Neural cell (in vitro differentiated cells): ENCODE measurements around the gene JAZF1. TPM values are rescaled to one million over a fixed set of nuclear protein-coding genes. Genes with fewer than 3 reads are reported as not detected.

Source experiments
- H2AFZ ChIP-seq: fragments of 200-600, 300-800 bp; sonication (generic), shearing (Covaris generic); 2 replicates; pipeline ENCODE4 v1.6.0; 2014; ENCODE audit warnings: low read depth, mild to moderate bottlenecking, antibody characterized with exemption, low read length, moderate library complexity
- H3F3A ChIP-seq: fragments of 200-600 bp; shearing (Covaris generic); 2 replicates; pipeline ENCODE4 v1.6.1; 2016; ENCODE audit warnings: mild to moderate bottlenecking, moderate library complexity, mixed read lengths, antibody characterized with exemption, low read length; ENCODE audit not compliant: insufficient read depth, poor library complexity, severe bottlenecking
- H3K27ac ChIP-seq: fragments of 200-600, 300-800 bp; sonication (generic), shearing (Covaris generic); 2 replicates; pipeline ENCODE4 v1.5.1; 2014; ENCODE audit warnings: mild to moderate bottlenecking, low read length, moderate library complexity
- H3K27me3 ChIP-seq: fragments of 300-800, 200-600 bp; sonication (generic), shearing (Covaris generic); 2 replicates; pipeline ENCODE4 v1.6.0; 2014; ENCODE audit warnings: mild to moderate bottlenecking, low read depth, low read length, moderate library complexity; ENCODE audit not compliant: insufficient read depth
- H3K36me3 ChIP-seq: fragments of 300-800, 200-600 bp; sonication (generic), shearing (Covaris generic); 2 replicates; pipeline ENCODE4 v1.5.1; 2014; ENCODE audit warnings: mild to moderate bottlenecking, antibody characterized with exemption, low read length, moderate library complexity; ENCODE audit not compliant: insufficient read depth
- H3K4me2 ChIP-seq: fragments of 300-800, 200-600 bp; sonication (generic), shearing (Covaris generic); 2 replicates; pipeline ENCODE4 v1.6.0; 2014; ENCODE audit warnings: mild to moderate bottlenecking, low read length
- H3K4me3 ChIP-seq: fragments of 300-800, 200-600 bp; sonication (generic), shearing (Covaris generic); 2 replicates; pipeline ENCODE4 v1.5.1; 2014; ENCODE audit warnings: mild to moderate bottlenecking, low read length, moderate library complexity
- H3K79me2 ChIP-seq: fragments of 200-600 bp; shearing (Covaris generic); replicated peaks from 2 replicates; pipeline ENCODE4 v1.6.0; 2014; ENCODE audit warnings: mild to moderate bottlenecking, low read length, moderate library complexity; ENCODE audit not compliant: insufficient read depth
- H3K9ac ChIP-seq: fragments of 300-800, 200-600 bp; sonication (generic), shearing (Covaris generic); 2 replicates; pipeline ENCODE4 v1.6.1; 2016; ENCODE audit warnings: mild to moderate bottlenecking, low read length, mixed read lengths
- H3K9me2 ChIP-seq: fragments of 200-600 bp; shearing (Covaris generic); 2 replicates; pipeline ENCODE4 v1.6.1; 2016; ENCODE audit warnings: mild to moderate bottlenecking, low read length, mixed read lengths; ENCODE audit not compliant: insufficient read depth
- H3K9me3 ChIP-seq: fragments of 200-600, 300-800 bp; sonication (generic), shearing (Covaris generic); 2 replicates; pipeline ENCODE4 v1.6.1; 2016; ENCODE audit warnings: mild to moderate bottlenecking, mixed run types, low read length, moderate library complexity, mixed read lengths
- H4K20me1 ChIP-seq: fragments of 200-600 bp; shearing (Covaris generic); 2 replicates; pipeline ENCODE4 v1.6.1; 2016; ENCODE audit warnings: mild to moderate bottlenecking, mixed run types; ENCODE audit not compliant: insufficient read depth
- EP300 ChIP-seq: fragments of 450-650 bp; conservative IDR thresholded peaks from 2 replicates; pipeline ENCODE4 v1.6.1; 2014; ENCODE audit warnings: antibody characterized with exemption, mild to moderate bottlenecking, moderate library complexity; ENCODE audit not compliant: poor library complexity, severe bottlenecking
- EZH2 ChIP-seq: fragments of 200-600, 300-800 bp; shearing (Covaris generic), sonication (generic); IDR thresholded peaks from 2 replicates; pipeline ENCODE4 v1.6.1; 2014; ENCODE audit warnings: antibody characterized with exemption, low read length, borderline replicate concordance, mild to moderate bottlenecking; ENCODE audit not compliant: insufficient read depth, poor library complexity, severe bottlenecking
- MXI1 ChIP-seq: fragments of 450-650 bp; conservative IDR thresholded peaks from 2 replicates; pipeline ENCODE4 v1.6.1; 2014; ENCODE audit warnings: antibody characterized with exemption, mild to moderate bottlenecking; ENCODE audit not compliant: poor library complexity, severe bottlenecking
- POLR2AphosphoS5 ChIP-seq: IDR thresholded peaks from 2 replicates; pipeline ENCODE4 v1.6.1; 2012
- RAD21 ChIP-seq: fragments of 450-650 bp; conservative IDR thresholded peaks from 2 replicates; pipeline ENCODE4 v1.6.1; 2014; ENCODE audit warnings: antibody characterized with exemption, mild to moderate bottlenecking, moderate library complexity
- REST ChIP-seq: IDR thresholded peaks from 2 replicates; pipeline ENCODE4 v1.6.1; 2012; ENCODE audit warnings: borderline replicate concordance
- SMC3 ChIP-seq: fragments of 450-650 bp; conservative IDR thresholded peaks from 2 replicates; pipeline ENCODE4 v1.6.1; 2014; ENCODE audit warnings: antibody characterized with exemption, mild to moderate bottlenecking, moderate library complexity; ENCODE audit not compliant: poor library complexity
- TAF1 ChIP-seq: IDR thresholded peaks from 2 replicates; pipeline ENCODE4 v1.6.1; 2012; ENCODE audit warnings: low read depth
- polyA plus RNA-seq: library from polyadenylated mRNA; depleted of rRNA; stranded (reverse); fragments of >200 nt; gene quantifications from 2 replicates; pipeline ENCODE4 v1.2.3, GENCODE V29; 2014
- TF ChIP-seq, protein P1 (sequence below): fragments of 450-650 bp; IDR thresholded peaks from 2 replicates; pipeline ENCODE4 v1.5.1; 2014; ENCODE audit warnings: antibody characterized with exemption, mild to moderate bottlenecking, moderate library complexity; ENCODE audit not compliant: poor library complexity, severe bottlenecking

The JAZF1 gene
- polyA plus RNA-seq, 1 donor from 2014 or later = 29.5 TPM

- Histone ChIP-seq H3K9ac (peak overlapping the region; percentile 62), H3K79me2 (peaks cover 12% of the 10 kb centered on the region)
Observed at GRCh38 chr7:28178599-28178998, 2.0 kb downstream of the JAZF1 start.

DNA sequence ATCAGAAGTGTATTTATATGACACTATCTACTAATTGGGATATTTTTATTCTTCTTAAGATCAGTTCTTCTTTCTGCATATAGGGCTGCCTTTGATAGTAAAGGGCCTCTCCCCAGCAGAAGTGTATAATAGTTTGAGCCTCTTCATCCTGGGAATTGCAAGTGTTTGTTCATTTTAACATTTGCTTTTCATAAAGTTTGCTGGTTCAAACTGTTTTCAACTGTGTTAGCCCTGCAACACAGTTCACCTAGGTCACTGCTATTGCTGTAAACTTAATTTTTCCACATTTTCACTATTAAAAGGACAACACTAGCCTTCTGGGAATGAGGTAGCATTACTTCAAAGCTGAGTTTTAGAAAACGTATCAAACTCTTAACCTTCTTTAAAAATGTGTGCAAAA lies 2.8 kb downstream of the JAZF1 start:
- no peak overlapping the region for H3K27ac ChIP-seq
- TF ChIP-seq POLR2AphosphoS5 = no peak
- TF ChIP-seq MXI1 = no peak
- no peak for TF ChIP-seq EZH2
- TF ChIP-seq RAD21 = no peak
- no peak for TF ChIP-seq TAF1
- TF ChIP-seq, protein P1, sequence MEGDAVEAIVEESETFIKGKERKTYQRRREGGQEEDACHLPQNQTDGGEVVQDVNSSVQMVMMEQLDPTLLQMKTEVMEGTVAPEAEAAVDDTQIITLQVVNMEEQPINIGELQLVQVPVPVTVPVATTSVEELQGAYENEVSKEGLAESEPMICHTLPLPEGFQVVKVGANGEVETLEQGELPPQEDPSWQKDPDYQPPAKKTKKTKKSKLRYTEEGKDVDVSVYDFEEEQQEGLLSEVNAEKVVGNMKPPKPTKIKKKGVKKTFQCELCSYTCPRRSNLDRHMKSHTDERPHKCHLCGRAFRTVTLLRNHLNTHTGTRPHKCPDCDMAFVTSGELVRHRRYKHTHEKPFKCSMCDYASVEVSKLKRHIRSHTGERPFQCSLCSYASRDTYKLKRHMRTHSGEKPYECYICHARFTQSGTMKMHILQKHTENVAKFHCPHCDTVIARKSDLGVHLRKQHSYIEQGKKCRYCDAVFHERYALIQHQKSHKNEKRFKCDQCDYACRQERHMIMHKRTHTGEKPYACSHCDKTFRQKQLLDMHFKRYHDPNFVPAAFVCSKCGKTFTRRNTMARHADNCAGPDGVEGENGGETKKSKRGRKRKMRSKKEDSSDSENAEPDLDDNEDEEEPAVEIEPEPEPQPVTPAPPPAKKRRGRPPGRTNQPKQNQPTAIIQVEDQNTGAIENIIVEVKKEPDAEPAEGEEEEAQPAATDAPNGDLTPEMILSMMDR = no peak
- TF ChIP-seq SMC3 = no peak
- TF ChIP-seq EP300 = no peak

More at GRCh38 chr7:28178599-28178998, 2.0 kb downstream of the JAZF1 start:
- Histone ChIP-seq H3K4me3 (peak overlapping the region; percentile 78), H3K9me2 (no peaks in the 10 kb centered on the region), H3K9me3 (no peaks in the 10 kb centered on the region), H4K20me1 (no peaks in the 10 kb centered on the region), H3K36me3 (no peaks in the 10 kb centered on the region), H3K27ac (no peak overlapping the region), H2AFZ (no peak overlapping the region), H3K27me3 (no peaks in the 10 kb centered on the region), H3K4me2 (peak overlapping the region; percentile 90), H3F3A (peaks cover 3% of the 10 kb centered on the region)
- TF ChIP-seq RAD21 (no peak), MXI1 (no peak), EP300 (no peak), POLR2AphosphoS5 (no peak), EZH2 (no peak), REST (no peak), SMC3 (no peak), TAF1 (no peak)
- TF ChIP-seq, protein P1 = no peak

More for the DNA sequence above, 2.8 kb downstream of the JAZF1 start:
- Histone ChIP-seq H3K9me2 (no peaks in the 10 kb centered on the region), H4K20me1 (no peaks in the 10 kb centered on the region), H3K9ac (no peak overlapping the region), H2AFZ (no peak overlapping the region), H3K9me3 (no peaks in the 10 kb centered on the region), H3K36me3 (no peaks in the 10 kb centered on the region), H3K4me3 (no peak overlapping the region), H3K27me3 (no peaks in the 10 kb centered on the region), H3K79me2 (peaks cover 12% of the 10 kb centered on the region), H3K4me2 (no peak overlapping the region), H3F3A (peaks cover 3% of the 10 kb centered on the region)
